ENCODE results near the gene APBB1.

DNA sequence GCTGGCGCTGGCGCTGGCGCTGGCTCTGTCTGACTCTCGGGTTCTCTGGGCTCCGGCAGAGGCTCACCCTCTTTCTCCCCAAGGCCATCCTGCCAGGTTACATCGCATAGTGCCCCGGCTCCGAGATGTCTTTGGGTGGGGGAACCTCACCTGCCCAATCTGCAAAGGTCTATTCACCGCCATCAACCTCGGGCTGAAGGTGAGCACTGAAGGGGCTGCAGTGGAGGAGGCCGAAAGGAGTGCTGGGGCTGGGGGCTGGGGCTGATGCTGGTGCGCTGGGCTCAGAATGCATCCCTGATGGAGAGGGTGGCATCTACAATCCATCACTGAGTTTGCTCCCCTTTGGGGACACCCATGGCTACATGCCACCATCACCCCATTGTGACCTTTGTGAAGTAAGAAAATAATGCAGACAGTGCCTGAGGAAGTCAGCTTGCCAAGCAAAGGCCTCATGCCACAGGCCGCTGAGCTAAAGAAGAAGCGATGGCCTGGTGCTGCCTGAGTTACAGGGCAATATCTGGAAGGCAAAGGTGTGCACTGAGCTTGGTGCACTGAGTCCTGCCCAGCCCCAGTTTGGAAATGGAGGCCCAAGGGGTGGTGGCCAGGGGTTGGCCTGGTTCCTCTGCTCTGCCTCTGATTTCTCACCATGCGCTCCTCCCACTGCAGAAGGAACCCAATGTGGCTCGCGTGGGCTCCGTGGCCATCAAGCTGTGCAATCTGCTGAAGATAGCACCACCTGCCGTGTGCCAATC, 28.0 kb downstream of the APBB1 start:
- TF ChIP-seq, protein P1, sequence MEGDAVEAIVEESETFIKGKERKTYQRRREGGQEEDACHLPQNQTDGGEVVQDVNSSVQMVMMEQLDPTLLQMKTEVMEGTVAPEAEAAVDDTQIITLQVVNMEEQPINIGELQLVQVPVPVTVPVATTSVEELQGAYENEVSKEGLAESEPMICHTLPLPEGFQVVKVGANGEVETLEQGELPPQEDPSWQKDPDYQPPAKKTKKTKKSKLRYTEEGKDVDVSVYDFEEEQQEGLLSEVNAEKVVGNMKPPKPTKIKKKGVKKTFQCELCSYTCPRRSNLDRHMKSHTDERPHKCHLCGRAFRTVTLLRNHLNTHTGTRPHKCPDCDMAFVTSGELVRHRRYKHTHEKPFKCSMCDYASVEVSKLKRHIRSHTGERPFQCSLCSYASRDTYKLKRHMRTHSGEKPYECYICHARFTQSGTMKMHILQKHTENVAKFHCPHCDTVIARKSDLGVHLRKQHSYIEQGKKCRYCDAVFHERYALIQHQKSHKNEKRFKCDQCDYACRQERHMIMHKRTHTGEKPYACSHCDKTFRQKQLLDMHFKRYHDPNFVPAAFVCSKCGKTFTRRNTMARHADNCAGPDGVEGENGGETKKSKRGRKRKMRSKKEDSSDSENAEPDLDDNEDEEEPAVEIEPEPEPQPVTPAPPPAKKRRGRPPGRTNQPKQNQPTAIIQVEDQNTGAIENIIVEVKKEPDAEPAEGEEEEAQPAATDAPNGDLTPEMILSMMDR (IDR thresholded peaks at IDR 0.05): no peak
- no peak for TF ChIP-seq EZH2 (IDR thresholded peaks at IDR 0.05; ENCODE audit: borderline replicate concordance, insufficient read depth, low read depth, low read length, poor library complexity, severe bottlenecking)
